Muscle of leg (tissue), 16 donors: ENCODE measurements around the gene ZSCAN22. TPM values are rescaled to one million over a fixed set of nuclear protein-coding genes. Genes with fewer than 3 reads are reported as not detected.
A peak's percentile ranks its signal among the peaks of the same experiment; 100 is the strongest.

Source experiments
- DNase-seq: peaks from one replicate; pipeline ENCODE4 v3.0.0; 2013
- H3K27ac ChIP-seq: one replicate; pipeline ENCODE4 v1.5.1; 2013; ENCODE audit warnings: mild to moderate bottlenecking, low read length, control low read depth
- H3K27me3 ChIP-seq: one replicate; pipeline ENCODE4 v1.6.1; 2013; ENCODE audit warnings: low read length; ENCODE audit not compliant: control insufficient read depth, insufficient read depth
- H3K36me3 ChIP-seq: one replicate; pipeline ENCODE4 v1.6.1; 2013; ENCODE audit warnings: low read length; ENCODE audit not compliant: control insufficient read depth, insufficient read depth
- H3K4me1 ChIP-seq: one replicate; pipeline ENCODE4 v1.6.1; 2013; ENCODE audit warnings: low read length; ENCODE audit not compliant: control insufficient read depth, insufficient read depth
- H3K4me3 ChIP-seq: one replicate; pipeline ENCODE4 v1.5.1; 2013; ENCODE audit warnings: low read length, control low read depth
- H3K9me3 ChIP-seq: replicated peaks from 2 replicates; pipeline ENCODE4 v1.6.1; 2013; ENCODE audit warnings: low read depth, low read length; ENCODE audit not compliant: control insufficient read depth
- WGBS: methylation state at CpG from one replicate; pipeline ENCODE4 v1.1.5; 2013; ENCODE audit warnings: missing lambda C conversion rate; ENCODE audit not compliant: insufficient coverage; 5-methylcytosine and 5-hydroxymethylcytosine counted together
- long read RNA-seq, 11 donors: transcript quantifications; one replicate each; lab custom pipeline, GENCODE V29; 2026
- polyA plus RNA-seq, 8 donors: library from polyadenylated mRNA; unstranded; fragments of 120-200 nt; gene quantifications; one replicate each; pipeline versions ENCODE4 v1.2.1 to v1.2.3, GENCODE V29; 2013; ENCODE audit warnings: inconsistent platforms in 1 of 8, low replicate concordance in 1 of 8; ENCODE audit not compliant: insufficient read length in 8 of 8, insufficient read depth in 1 of 8
- total RNA-seq: library from RNA; stranded (reverse); fragments of 120-200 nt; gene quantifications from one replicate; pipeline ENCODE4 v1.2.4, GENCODE V29; 2013

ZSCAN22 gene
- total RNA-seq: 2.7 TPM
- 1 to 10 TPM; 2.4 to 3.4 (median 3.2) TPM for polyA plus RNA-seq
- long read RNA-seq, donor 1: 0 reads
- long read RNA-seq, donor 2: 0 reads
- long read RNA-seq, donor 3: 0 reads
- long read RNA-seq, donor 4: 0 reads
- long read RNA-seq, donor 5, full-length matches to known transcripts: 2 of 2 reads
- long read RNA-seq, donor 5, partial matches to known transcripts: 0 of 2 reads
- long read RNA-seq, donor 5, other reads (novel, unspliced or antisense): 0 of 2 reads
- long read RNA-seq, donor 6: 0 reads
- long read RNA-seq, donor 7: 0 reads
- long read RNA-seq, donor 8: 0 reads
- long read RNA-seq, donor 9: 0 reads
- long read RNA-seq, donor 10: 0 reads
- long read RNA-seq, donor 11: 0 reads

GRCh38 chr19:58326914-58327726, at the start of gene ZSCAN22:
Gene ZSCAN22, plus strand, starts transcription at chr19:58326994. Its CDS starts 7,809 bp downstream, at chr19:58334803.
- H3K4me1 ChIP-seq: peaks cover 24% of the 10 kb centered on the region
- H3K27me3 ChIP-seq: no peaks in the 10 kb centered on the region
- peak within 1 kb of the TSS; percentile 96 for H3K4me3 ChIP-seq
- H3K27ac ChIP-seq: peak within 1 kb of the TSS; percentile 96
- WGBS: under 1% methylated on average over 56 of the region's 62 CpGs
- H3K36me3 ChIP-seq: peaks cover 13% of the 10 kb centered on the region
- DNase-seq: peak; percentile 99
- H3K9me3 ChIP-seq: no peaks in the 10 kb centered on the region

GRCh38 chr19:58277197-58277596, 49.6 kb upstream of the ZSCAN22 start:
- H3K9me3 ChIP-seq: peaks cover 32% of the 10 kb centered on the region
- no peak overlapping the region for H3K27ac ChIP-seq
- H3K4me3 ChIP-seq: no peak overlapping the region
- no peaks in the 10 kb centered on the region for H3K27me3 ChIP-seq
- WGBS: 100% methylated on average over 1 of the region's 7 CpGs
- H3K36me3 ChIP-seq: peaks cover 42% of the 10 kb centered on the region
- H3K4me1 ChIP-seq: peaks cover 10% of the 10 kb centered on the region
- no peak for DNase-seq

GRCh38 chr19:58277748-58278540, 48.9 kb upstream of the ZSCAN22 start:
- Histone ChIP-seq H3K27me3 (no peaks in the 10 kb centered on the region), H3K27ac (peak overlapping the region; percentile 95), H3K4me1 (peaks cover 10% of the 10 kb centered on the region), H3K36me3 (peaks cover 37% of the 10 kb centered on the region), H3K4me3 (peak overlapping the region; percentile 91), H3K9me3 (peaks cover 28% of the 10 kb centered on the region)
- peak; percentile 23 for DNase-seq
- WGBS: 20% methylated on average over 16 of the region's 25 CpGs

GRCh38 chr19:58278541-58279041, 48.2 kb upstream of the ZSCAN22 start, which contains the start of gene ZNF8:
Gene ZNF8, plus strand, starts transcription at chr19:58278955. Its CDS starts 127 bp downstream, at chr19:58279082.
- no peaks in the 10 kb centered on the region for H3K27me3 ChIP-seq
- DNase-seq: peak; percentile 99
- peak within 1 kb of the TSS; percentile 95 for H3K27ac ChIP-seq
- peaks cover 37% of the 10 kb centered on the region for H3K36me3 ChIP-seq
- 0% methylated on average over 42 of the region's 42 CpGs for WGBS
- peaks cover 10% of the 10 kb centered on the region for H3K4me1 ChIP-seq
- peaks cover 26% of the 10 kb centered on the region for H3K9me3 ChIP-seq
- peak within 1 kb of the TSS; percentile 91 for H3K4me3 ChIP-seq

- H3K4me1 ChIP-seq: peaks cover 10% of the 10 kb centered on the region
- WGBS: 1% methylated on average over 56 of the region's 60 CpGs
- peak overlapping the region; percentile 95 for H3K27ac ChIP-seq
- DNase-seq: peak; percentile 81
- no peaks in the 10 kb centered on the region for H3K27me3 ChIP-seq
- peaks cover 36% of the 10 kb centered on the region for H3K36me3 ChIP-seq
- peaks cover 21% of the 10 kb centered on the region for H3K9me3 ChIP-seq
- peak overlapping the region; percentile 91 for H3K4me3 ChIP-seq
Measured at GRCh38 chr19:58279042-58279924, 47.5 kb upstream of the ZSCAN22 start.

GRCh38 chr19:58279925-58280316, 46.9 kb upstream of the ZSCAN22 start:
- no peak for DNase-seq
- Histone ChIP-seq H3K27me3 (no peaks in the 10 kb centered on the region), H3K9me3 (peaks cover 19% of the 10 kb centered on the region), H3K27ac (no peak overlapping the region), H3K36me3 (peaks cover 34% of the 10 kb centered on the region), H3K4me3 (peak overlapping the region; percentile 91), H3K4me1 (peaks cover 10% of the 10 kb centered on the region)
- 46% methylated on average over 4 of the region's 4 CpGs for WGBS

GRCh38 chr19:58284199-58284598, 42.6 kb upstream of the ZSCAN22 start:
- H3K4me1 ChIP-seq: peaks cover 7% of the 10 kb centered on the region
- H3K27ac ChIP-seq: no peak overlapping the region
- DNase-seq: peak; percentile 81
- peaks cover 63% of the 10 kb centered on the region for H3K36me3 ChIP-seq
- peaks cover 7% of the 10 kb centered on the region for H3K9me3 ChIP-seq
- no peaks in the 10 kb centered on the region for H3K27me3 ChIP-seq
- H3K4me3 ChIP-seq: no peak overlapping the region
- WGBS: 70% methylated on average over 4 of the region's 7 CpGs

- Histone ChIP-seq H3K4me1 (no peaks in the 10 kb centered on the region), H3K4me3 (no peak overlapping the region), H3K9me3 (peaks cover 48% of the 10 kb centered on the region), H3K36me3 (peaks cover 94% of the 10 kb centered on the region), H3K27me3 (no peaks in the 10 kb centered on the region), H3K27ac (no peak overlapping the region)
- 95% methylated on average over 2 of the region's 7 CpGs for WGBS
- DNase-seq: no peak
Measured at GRCh38 chr19:58291943-58292342, 34.9 kb upstream of the ZSCAN22 start.
